HepG2 (cell line): ENCODE results near the gene C1QTNF12. TPM values are rescaled to one million over a fixed set of nuclear protein-coding genes. Genes with fewer than 3 reads are reported as not detected.
A peak's percentile ranks its signal among the peaks of the same experiment; 100 is the strongest.

Source experiments
- AHR ChIP-seq: IDR thresholded peaks from 2 replicates; pipeline ENCODE4 v1.6.1; 2018; ENCODE audit warnings: missing genetic modification reagents, missing compliant biosample characterization
- ATF4 ChIP-seq, 2 experiments: fragments of 450-650 bp in 1 of 2; sonication (generic) in 1 of 2; formaldehyde crosslinking; IDR thresholded peaks; 2 replicates each; pipeline versions ENCODE4 v1.5.0 to v1.8.0; 2020 to 2022; ENCODE audit warnings: mild to moderate bottlenecking in 1 of 2, missing genetic modification reagents in 1 of 2
- ATM ChIP-seq: fragments of 450-650 bp; IDR thresholded peaks from 2 replicates; pipeline ENCODE4 v1.7.1; 2017; ENCODE audit warnings: mild to moderate bottlenecking, borderline replicate concordance
- CREB3 ChIP-seq: sonication (generic); formaldehyde crosslinking; IDR thresholded peaks from 2 replicates; pipeline ENCODE4 v1.5.0; 2020; ENCODE audit warnings: missing genetic modification reagents
- CSRNP1 ChIP-seq: sonication (generic); formaldehyde crosslinking; IDR thresholded peaks from 2 replicates; pipeline ENCODE4 v1.8.1; 2023; ENCODE audit warnings: mild to moderate bottlenecking, missing genetic modification reagents
- HIVEP1 ChIP-seq: sonication (generic); formaldehyde crosslinking; IDR thresholded peaks from 2 replicates; pipeline ENCODE4 v1.4.0; 2020; ENCODE audit warnings: mild to moderate bottlenecking, missing genetic modification reagents
- IKZF1 ChIP-seq: fragments of 450-650 bp; IDR thresholded peaks from 2 replicates; pipeline ENCODE4 v1.7.1; 2016
- KDM4B ChIP-seq: sonication (generic); formaldehyde crosslinking; IDR thresholded peaks from 2 replicates; pipeline ENCODE4 v1.4.0; 2020; ENCODE audit warnings: missing genetic modification reagents
- PLRG1 ChIP-seq: fragments of 450-650 bp; conservative IDR thresholded peaks from 2 replicates; pipeline ENCODE4 v1.6.1; 2016
- TOE1 ChIP-seq: sonication (generic); formaldehyde crosslinking; IDR thresholded peaks from 2 replicates; pipeline ENCODE4 v1.4.0; 2020; ENCODE audit warnings: mild to moderate bottlenecking, missing genetic modification reagents
- U2AF1 ChIP-seq: fragments of 200-400 bp; formaldehyde crosslinking; optimal IDR thresholded peaks from 2 replicates; pipeline ENCODE3; 2017; ENCODE audit warnings: mild to moderate bottlenecking, low read depth, low read length
- USF2 ChIP-seq, 2 experiments: sonication (generic) in 1 of 2; formaldehyde crosslinking in 1 of 2; IDR thresholded peaks; 2 replicates each; pipeline versions ENCODE4 v1.5.1 to v1.6.1; 2011 to 2020; ENCODE audit warnings: borderline replicate concordance in 1 of 2, low read depth in 1 of 2, low read length in 1 of 2, mild to moderate bottlenecking in 1 of 2, missing genetic modification reagents in 1 of 2, moderate library complexity in 1 of 2
- XRCC5 ChIP-seq: fragments of 200-400 bp; formaldehyde crosslinking; optimal IDR thresholded peaks from 2 replicates; pipeline ENCODE3; 2017; ENCODE audit warnings: mild to moderate bottlenecking, low read length
- ZKSCAN8 ChIP-seq: IDR thresholded peaks from 2 replicates; pipeline ENCODE4 v1.6.1; 2016; ENCODE audit warnings: borderline replicate concordance, missing genetic modification reagents, missing compliant biosample characterization
- ZNF275 ChIP-seq: sonication (generic); formaldehyde crosslinking; IDR thresholded peaks from 2 replicates; pipeline ENCODE4 v1.8.0; 2022; ENCODE audit warnings: missing genetic modification reagents, mild to moderate bottlenecking, inconsistent platforms, borderline replicate concordance
- ZNF296 ChIP-seq: sonication (generic); formaldehyde crosslinking; conservative IDR thresholded peaks from 2 replicates; pipeline ENCODE4 v1.5.0; 2020; ENCODE audit warnings: mild to moderate bottlenecking, missing genetic modification reagents
- ZNF512 ChIP-seq: sonication (generic); formaldehyde crosslinking; IDR thresholded peaks from 2 replicates; pipeline ENCODE4 v1.4.0; 2020; ENCODE audit warnings: mild to moderate bottlenecking, missing genetic modification reagents
- ZNF776 ChIP-seq: sonication (generic); formaldehyde crosslinking; IDR thresholded peaks from 2 replicates; pipeline ENCODE4 v1.4.0; 2020; ENCODE audit warnings: mild to moderate bottlenecking, missing genetic modification reagents
- ZNF839 ChIP-seq: sonication (generic); formaldehyde crosslinking; IDR thresholded peaks from 2 replicates; pipeline ENCODE4 v1.4.0; 2020; ENCODE audit warnings: missing genetic modification reagents, mild to moderate bottlenecking, borderline replicate concordance
- polyA plus RNA-seq, 8 experiments: library from polyadenylated mRNA; depleted of rRNA in 3 of 8; stranded (reverse) in 7 of 8; unstranded in 1 of 8; fragments of >200 nt; fragmentation: Illumina TruSeq in 4 of 8; extraction: Trizol in 4 of 8; gene quantifications; 2 replicates each; pipeline versions ENCODE4 v1.2.1 to v1.2.3, GENCODE V29; 2011 to 2016; ENCODE audit warnings: low read depth in 4 of 8, missing spikeins in 1 of 8, mixed read lengths in 1 of 8; ENCODE audit not compliant: insufficient read depth in 1 of 8
- total RNA-seq, 5 experiments: library from RNA; depleted of rRNA; stranded (reverse); fragments of >200 nt; fragmentation: Illumina TruSeq; extraction: Trizol; gene quantifications; 2 replicates each; pipeline ENCODE4 v1.2.3, GENCODE V29; 2016; ENCODE audit warnings: low read depth in 1 of 5

C1QTNF12 gene
- total and polyA plus RNA-seq, 2 of the 13 experiments (the other 11 are each of a cell fraction or from before 2014, with no cell fraction given) = 0.18 to 0.64 TPM

GRCh38 chr1:1231400-1232207, 14.9 kb downstream of the C1QTNF12 start, which contains the start of gene SDF4 (continued):
- TF ChIP-seq USF2 (IDR thresholded peaks at IDR 0.05; ENCODE audit: low read depth, low read length) (peak; percentile 90), USF2 (CRISPR knock-in tag; IDR thresholded peaks at IDR 0.05; ENCODE audit: borderline replicate concordance) (peak; percentile 82; the same call in 1 of the 2 replicates), XRCC5 (no peak), ZNF776 (CRISPR knock-in tag) (no peak; the same call in 1 of the 2 replicates), ZNF839 (CRISPR knock-in tag) (no peak), HIVEP1 (CRISPR knock-in tag) (no peak), CREB3 (CRISPR knock-in tag) (no peak), TOE1 (CRISPR knock-in tag) (no peak), ZNF275 (CRISPR knock-in tag) (peak; percentile 27; the same call in 1 of the 2 replicates), U2AF1 (no peak), AHR (CRISPR knock-in tag) (0 out of 2 replicates have a peak, but pooled peaks have one; percentile 13), ZNF512 (CRISPR knock-in tag) (no peak), CSRNP1 (CRISPR knock-in tag) (no peak; the same call in none of the 2 replicates), KDM4B (CRISPR knock-in tag) (0 out of 2 replicates have a peak, but pooled peaks have one; percentile 28), ATM (no peak), ATF4 (CRISPR knock-in tag; IDR thresholded peaks at IDR 0.05) (no peak), IKZF1 (no peak), ZNF296 (CRISPR knock-in tag) (no peak), PLRG1 (no peak), ZKSCAN8 (CRISPR knock-in tag) (peak; percentile 48; the same call in 1 of the 2 replicates)
